ENCODE results near the gene EEF2.

DNA sequence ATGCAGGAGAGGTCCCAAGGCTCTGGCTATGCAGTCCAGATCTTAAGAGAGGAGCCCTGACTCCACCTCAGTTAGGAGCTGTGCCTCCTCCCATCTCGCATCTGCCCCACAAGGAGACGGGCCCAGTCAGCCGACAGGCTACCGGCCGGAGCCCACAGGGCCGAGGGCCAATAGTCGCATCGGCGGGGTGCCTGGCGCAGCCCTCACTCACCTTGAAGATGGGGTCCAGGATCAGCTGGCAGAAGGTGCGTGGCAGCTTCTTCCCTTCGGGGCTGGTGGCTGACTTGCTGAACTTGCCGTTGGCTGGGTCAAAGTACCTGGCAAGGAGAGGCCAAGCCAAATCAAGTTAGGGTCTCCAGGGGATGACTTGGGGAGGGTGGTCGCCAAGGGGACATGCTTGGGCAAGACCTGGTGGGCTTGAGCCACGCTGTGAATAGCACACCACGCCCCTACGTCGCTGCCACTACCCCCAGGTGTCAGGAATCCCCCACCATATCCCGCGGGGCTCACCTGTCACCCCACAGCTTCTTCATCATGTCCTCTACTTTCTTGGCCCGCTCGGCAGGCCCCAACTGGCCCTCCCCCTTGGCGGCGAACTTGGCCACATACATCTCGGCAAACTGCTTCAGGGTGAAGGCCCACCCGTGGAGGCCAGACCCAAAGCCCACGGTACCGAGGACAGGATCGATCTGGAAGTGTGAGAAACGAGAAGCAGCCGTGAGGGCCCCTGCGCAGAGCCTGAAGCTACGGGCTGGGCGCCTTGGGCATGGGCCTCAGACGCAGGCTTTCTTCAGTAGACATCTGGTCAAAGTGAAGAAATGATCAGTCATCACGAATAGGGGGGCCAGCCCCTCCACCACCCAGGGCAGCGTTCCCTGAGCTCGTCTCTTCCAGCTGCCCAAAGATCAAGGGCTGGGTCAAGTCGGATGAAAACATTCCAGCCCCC lies 3.3 kb downstream of the EEF2 start:
- TF ChIP-seq POLR2A (IDR thresholded peaks at IDR 0.05) (no peak), CTCF (IDR thresholded peaks at IDR 0.05) (no peak)
